Astrocyte of the cerebellum (primary cell): Measurements from ENCODE around the gene SYCP2.
"Not testable (repeated sequence)": the region's sequence is repeated elsewhere in the genome, so short reads cannot be mapped to it uniquely, and the experiment has no call there.

Experiments
- DNase-seq: peaks from one replicate; pipeline ENCODE4 v3.0.0-alpha.2; 2011; ENCODE audit warnings: low read depth
- H3K4me3 ChIP-seq: 2 replicates; pipeline ENCODE4 v1.5.1; 2011; ENCODE audit warnings: mild to moderate bottlenecking, low read depth, low read length, moderate library complexity
- CTCF ChIP-seq: IDR thresholded peaks from 2 replicates; pipeline ENCODE4 v1.5.1; 2012; ENCODE audit warnings: low read length, low read depth, moderate library complexity, mild to moderate bottlenecking; ENCODE audit errors: missing control alignments
- in situ Hi-C: cut with HindIII; loops from 2 replicates; pipeline ENCODE4 v1.10.0; 2017; ENCODE audit warnings: low sequenced_read_pairs

The SYCP2 gene

GRCh38 chr20:59895908-59896307, 37.5 kb downstream of the SYCP2 start:
- TF ChIP-seq CTCF: no peak
- no peak overlapping the region for H3K4me3 ChIP-seq
- no peak for DNase-seq
- in situ Hi-C loops: no loop called here

GRCh38 chr20:59891581-59891980, 41.9 kb downstream of the SYCP2 start:
- H3K4me3 ChIP-seq: no peak overlapping the region
- DNase-seq: no peak
- in situ Hi-C loops: no loop called here
- no peak for TF ChIP-seq CTCF

- in situ Hi-C loops, DNase-seq, H3K4me3 ChIP-seq: not testable (repeated sequence)
These were observed 43.4 kb downstream of the SYCP2 start for GRCh38 chr20:59890035-59890434.

- no peak for DNase-seq
- no peak for TF ChIP-seq CTCF
- in situ Hi-C loops: no loop called here
- no peak overlapping the region for H3K4me3 ChIP-seq
These were observed 45.4 kb downstream of the SYCP2 start for GRCh38 chr20:59888050-59888449.

GRCh38 chr20:59884494-59884893, 48.9 kb downstream of the SYCP2 start:
- in situ Hi-C loops: no loop called here
- no peak for DNase-seq
- no peak overlapping the region for H3K4me3 ChIP-seq
- TF ChIP-seq CTCF: no peak

- in situ Hi-C loops: no loop called here
- no peak overlapping the region for H3K4me3 ChIP-seq
- DNase-seq: no peak
- TF ChIP-seq CTCF: no peak
These were observed 53.2 kb downstream of the SYCP2 start for GRCh38 chr20:59880198-59880597.

- TF ChIP-seq CTCF: no peak
- in situ Hi-C loops: no loop called here
- DNase-seq: no peak
- H3K4me3 ChIP-seq: no peak overlapping the region
These were observed 60.0 kb downstream of the SYCP2 start for GRCh38 chr20:59873409-59873808.
